Stimulated activated CD4-positive, alpha-beta T cell treated with anti-CD3 and anti-CD28 coated beads, Interleukin-1b, Interleukin-23, amount 100 ng/mL, for 4 hours (primary cell): ENCODE data around the gene UBAP1.
"Not testable (repeated sequence)": the region's sequence is repeated elsewhere in the genome, so short reads cannot be mapped to it uniquely, and the experiment has no call there.

Experiments
- DNase-seq, 2 donors: peaks; one replicate each; pipeline ENCODE4 v3.0.0-alpha.2; 2020; ENCODE audit warnings: low read depth in 2 of 2

Gene UBAP1

DNA sequence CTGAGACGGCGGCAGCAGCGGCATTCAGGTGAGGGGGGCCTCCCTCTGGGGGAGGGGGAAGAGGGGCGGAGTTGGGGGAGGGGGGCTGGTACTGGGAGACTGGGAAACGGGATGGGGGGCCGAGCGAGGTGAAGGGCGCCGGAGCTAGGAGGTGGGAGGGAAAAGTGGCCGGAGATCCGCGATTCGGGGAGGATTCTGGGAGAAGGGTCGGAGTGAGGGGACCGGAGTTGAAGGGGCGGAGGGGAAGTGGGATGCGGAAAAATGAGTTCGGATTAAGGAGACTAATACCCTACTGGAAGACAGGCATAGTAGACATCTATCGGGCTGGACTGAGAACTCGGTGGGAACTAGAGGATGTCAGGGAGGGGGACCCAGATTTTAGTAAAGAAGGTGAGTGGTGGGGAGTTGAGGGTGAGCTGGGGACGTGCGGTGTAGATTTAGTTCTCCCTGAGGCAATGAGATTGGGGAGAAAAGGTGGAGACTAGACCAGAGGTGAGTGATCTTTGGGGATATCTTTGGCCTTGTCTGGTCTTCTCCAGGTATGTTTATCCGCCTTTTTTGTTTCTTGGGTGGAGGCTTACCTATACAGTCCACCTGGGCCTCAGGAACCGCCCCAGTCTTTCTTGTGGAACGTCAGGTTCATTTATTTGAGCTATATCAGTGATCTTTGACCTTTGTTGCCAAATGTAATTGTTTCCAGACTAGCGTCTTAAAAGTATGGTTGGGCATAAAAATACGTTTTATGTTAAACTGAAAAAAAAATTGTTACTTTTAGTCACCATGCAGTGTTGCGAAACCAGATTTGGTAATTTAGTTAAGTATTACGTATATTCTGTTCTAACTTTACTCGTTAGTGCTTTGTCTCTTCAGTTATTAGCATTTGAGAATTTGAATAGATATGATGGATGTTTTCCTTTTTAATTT is 632 bp downstream of the UBAP1 start:
- DNase-seq = no peak

DNA sequence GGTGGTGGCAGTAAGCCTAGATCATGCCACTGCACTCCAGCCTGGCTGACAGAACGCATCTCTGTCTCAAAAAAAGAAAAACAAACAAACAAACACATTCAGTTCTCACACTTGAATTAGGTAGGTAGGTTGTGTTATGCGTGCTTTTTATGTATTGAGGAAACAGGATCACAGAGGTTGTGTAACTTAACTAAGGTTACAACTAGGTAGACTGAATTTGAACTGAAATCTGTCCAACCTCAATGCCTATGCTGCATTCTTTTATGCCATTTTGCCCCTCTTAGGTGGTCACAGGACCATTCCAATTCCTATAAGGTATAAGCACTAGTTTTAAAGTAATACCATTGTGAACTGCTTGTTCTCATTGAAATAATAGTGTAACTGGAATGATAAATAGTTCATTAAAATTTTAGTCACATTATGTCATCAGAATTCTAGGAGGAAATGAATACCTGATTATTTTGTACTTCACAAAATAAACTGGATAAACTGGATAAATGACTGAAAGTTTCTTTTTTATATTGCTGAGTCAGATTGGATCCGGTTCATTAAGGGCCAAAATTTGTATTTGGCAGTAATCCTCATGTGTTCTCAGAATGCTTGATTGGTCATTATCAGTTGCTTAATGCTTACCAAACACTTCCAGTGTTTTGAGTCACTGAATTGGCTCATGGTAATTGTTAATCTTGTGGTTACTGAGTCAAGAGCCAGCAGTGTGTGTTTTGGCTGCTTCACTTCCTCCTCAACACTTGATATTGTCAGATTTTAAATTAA is 7.1 kb downstream of the UBAP1 start:
- DNase-seq = no peak

- DNase-seq = no peak
Measured at GRCh38 chr9:34187891-34188240, 9.0 kb downstream of the UBAP1 start.

- DNase-seq = no peak
Measured at GRCh38 chr9:34190996-34191892, 12.4 kb downstream of the UBAP1 start.

- DNase-seq = no peak
Measured at GRCh38 chr9:34195143-34195542, 16.3 kb downstream of the UBAP1 start.

DNA sequence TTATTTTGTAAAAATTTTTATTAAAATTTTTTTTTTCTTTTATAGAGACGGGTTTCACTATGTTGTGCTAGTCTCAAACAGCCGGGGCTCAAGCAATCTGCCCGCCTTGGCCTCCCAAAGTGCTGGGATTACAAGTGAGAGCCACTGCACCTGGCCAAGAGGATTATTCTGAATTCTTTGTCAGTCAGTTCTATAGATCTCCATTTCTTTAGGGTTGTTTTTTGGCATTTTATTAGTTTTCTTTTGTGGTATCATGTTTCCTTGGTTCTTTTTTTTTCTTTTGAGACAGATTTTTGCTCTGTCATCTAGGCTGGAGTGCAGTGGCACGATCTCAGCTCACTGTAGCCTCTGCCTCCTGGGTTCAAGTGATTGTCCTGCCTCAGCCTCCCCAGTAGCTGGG is 18.4 kb downstream of the UBAP1 start:
- DNase-seq = not testable (repeated sequence)

DNA sequence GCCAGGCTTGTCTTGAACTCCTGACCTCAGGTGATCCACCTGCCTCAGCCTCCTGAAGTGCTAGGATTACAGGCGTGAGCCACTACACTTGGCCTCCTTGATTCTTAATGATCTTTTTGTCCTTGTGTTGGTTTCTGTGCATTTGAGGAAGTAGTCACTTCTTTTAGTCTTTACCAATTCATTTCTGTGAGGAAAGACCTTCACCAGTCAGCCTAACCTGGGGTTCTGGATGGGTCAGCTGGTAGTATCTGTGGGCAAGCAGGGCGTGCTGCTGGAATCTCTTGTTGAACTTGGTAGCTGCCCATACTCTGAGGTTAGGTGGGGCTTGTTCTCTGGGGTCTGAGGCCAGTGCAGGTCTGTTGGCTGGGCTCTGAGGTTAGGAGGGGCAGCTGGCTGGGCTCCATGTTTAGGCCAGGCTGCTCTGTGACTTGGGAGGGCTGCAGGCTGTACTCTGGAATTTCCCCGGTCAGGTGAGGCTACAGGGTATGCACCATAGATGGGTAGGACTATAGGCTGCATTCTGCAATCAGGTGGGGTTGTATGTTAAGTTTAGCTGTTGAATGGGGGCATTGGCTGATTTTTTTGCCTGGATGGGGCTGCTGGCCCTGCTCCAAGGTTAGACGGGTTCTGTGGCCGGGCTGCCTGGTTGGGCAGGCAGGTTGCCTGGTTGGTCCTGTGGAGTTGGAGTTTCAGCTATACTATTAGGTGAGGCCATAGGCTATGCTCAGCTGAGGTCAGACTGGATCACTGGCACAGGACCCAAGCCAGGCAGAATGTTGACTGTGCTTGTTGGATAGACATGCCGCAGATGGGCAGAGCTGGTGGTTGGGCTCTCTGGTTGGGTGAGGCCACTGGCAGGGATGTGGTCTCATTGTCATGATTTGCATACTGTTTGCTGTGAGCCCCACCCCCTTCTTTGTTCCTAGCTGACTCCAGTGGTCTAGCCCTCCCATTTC is 19.2 kb downstream of the UBAP1 start:
- DNase-seq = no peak

GRCh38 chr9:34200092-34200491 is 21.2 kb downstream of the UBAP1 start:
- no peak for DNase-seq

DNA sequence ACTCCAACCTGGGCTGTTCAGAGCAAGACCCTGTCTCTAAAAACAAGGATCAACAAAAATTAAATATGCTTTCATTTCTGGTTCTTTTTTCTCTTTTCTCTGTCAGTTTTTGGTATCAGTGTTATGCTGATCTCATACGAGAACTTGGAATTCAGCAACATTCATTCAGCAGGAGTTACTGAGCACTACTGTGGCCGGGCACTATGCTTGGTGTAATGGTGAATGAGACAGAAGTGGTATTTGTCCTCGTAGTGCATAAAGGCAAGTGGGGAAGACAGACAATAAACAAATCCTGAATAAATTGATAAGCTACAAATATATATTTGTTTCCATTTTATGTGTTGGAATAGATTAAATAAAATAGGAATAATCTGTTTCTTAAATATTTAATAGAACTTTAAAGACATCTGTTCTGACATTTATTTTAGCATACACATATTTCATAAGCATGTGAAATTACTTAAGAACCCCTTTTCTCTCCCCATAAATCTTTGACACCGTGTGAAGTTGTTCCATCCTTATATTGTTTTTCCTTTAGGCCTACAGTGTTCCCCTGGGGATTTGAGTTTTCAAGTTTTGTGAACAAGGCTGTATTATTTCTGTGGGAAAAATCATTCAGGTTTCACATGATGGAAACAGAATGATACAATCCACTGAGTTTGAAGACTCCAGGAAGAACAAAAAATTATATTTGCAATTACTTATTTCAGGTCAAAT is 24.6 kb downstream of the UBAP1 start:
- no peak for DNase-seq

DNA sequence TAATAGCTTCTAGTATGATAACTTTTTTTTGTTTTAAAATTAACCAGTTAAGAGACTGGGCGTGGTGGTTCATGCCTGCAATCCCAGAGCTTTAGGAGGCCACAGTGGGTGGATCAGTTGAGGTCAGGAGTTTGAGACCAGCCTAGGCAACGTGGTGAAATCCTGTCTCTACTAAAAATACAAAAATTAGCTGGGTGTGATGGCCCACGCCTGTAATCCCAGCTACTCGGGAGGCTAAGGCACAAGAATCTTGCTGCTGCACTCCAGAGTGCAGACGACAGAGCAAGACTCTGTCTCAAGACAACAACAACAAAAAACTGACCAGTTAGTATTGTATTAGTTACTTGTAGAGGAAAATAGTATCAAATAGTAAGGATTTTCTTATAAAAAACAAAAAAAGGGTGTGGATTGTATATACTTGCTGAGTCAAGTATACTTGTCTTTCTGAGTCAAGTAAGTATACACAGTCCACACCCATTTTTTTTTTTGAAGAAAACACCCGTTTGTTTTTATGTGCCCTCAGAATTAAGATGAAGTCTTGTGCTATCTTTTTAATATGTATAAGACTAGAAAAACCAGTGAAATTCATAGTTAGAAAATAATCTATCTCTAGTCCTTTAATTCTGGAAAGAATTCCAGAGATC is 25.3 kb downstream of the UBAP1 start:
- no peak for DNase-seq

GRCh38 chr9:34205102-34205501 is 26.3 kb downstream of the UBAP1 start:
- no peak for DNase-seq

DNA sequence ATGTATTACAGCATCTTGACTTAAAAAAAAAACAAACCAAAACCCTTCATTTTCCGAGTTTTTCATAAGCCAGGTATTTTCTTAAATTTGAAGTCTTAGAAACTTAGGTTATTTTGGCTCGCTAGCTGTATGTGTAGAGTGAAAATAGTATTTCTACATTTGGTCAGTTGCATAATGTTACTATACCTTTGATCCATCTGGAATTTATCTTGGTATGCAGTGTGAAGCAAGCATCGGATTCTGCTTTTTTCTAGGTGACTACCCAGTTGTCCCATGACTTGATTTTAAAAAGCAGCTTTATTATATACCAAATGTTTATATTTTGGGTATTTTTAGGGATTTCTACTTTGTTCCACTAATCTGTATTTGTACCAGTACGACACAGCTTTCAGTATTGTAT is 27.7 kb downstream of the UBAP1 start:
- DNase-seq = no peak

GRCh38 chr9:34211395-34211794 is 32.6 kb downstream of the UBAP1 start:
- DNase-seq = no peak

- DNase-seq = not testable (repeated sequence)
Measured at GRCh38 chr9:34214354-34215000, 35.6 kb downstream of the UBAP1 start.

DNA sequence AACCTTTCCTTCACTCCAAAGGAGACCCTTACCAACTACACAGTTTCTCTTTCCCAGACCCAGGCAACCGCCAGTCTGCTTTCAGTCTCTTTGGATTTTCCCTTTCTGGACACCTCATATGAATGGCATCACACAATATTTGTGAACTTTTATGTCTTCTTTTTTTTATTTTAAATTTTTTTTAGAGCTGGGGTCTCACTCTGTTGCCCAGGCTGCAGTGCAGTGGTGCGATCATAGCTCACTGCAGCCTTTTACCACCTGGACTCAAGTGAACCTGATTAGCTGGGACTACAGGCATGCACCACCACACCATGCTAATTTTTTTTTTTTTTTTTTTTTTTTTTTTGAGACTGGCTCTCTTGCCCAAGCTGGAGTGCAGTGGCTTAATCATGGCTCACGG is 37.5 kb downstream of the UBAP1 start:
- DNase-seq = no peak

GRCh38 chr9:34217015-34217414 is 38.2 kb downstream of the UBAP1 start:
- DNase-seq = not testable (repeated sequence)

DNA sequence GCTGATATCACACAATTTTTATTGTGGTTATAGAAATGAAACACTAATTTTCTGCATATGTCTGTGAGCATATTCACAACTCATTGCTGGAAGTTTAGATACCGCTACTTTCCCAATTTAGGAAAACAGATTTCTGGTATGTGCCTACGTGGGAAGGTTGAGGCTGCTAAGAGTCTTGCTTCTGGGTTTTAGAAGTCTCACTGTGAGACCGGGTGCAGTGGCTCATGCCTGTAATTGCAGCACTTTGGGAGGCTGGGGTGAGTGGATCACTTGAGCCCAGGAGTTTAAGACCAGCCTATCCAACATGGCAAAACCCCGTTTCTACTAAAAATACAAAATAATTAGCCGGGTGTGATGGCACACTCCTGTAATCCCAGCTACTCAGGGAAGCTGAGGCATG is 39.6 kb downstream of the UBAP1 start:
- no peak for DNase-seq

DNA sequence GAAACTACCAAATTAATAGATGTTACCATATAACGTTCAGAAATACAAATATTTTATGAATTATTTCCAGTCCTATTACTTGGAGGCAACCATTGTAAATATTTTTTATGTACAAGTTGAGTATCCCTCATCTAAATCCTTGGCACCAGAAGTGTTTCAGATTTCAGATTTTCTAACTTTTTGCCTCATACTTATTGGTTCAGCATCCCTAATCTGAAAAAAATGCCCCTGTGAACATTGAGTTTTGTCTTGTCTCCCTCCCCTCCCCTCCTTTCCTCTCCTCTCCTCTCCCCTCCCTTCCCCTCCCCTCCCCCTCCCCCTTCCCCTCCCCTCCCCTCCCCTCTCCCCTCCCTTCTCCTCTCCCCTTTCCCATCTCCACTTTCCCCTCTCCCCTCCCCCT is 40.6 kb downstream of the UBAP1 start:
- DNase-seq = no peak

DNA sequence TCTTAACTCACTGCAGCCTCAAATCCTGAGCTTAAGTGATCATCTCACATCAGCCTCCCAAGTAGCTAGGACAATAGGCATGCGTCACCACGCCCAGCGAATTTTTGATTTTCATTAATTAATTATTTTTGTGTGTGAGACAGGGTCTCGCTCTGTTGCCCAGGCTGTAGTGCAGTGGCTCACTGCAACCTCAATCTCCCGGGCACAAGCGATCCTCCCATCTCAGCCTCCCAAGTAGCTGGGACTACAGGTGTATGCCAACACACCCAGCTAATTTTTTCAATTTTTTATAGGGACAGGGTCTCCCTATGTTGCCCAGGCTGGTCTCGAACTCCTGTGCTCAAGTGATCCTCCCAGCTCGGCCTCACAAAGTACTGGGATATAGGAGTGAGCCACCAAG is 41.4 kb downstream of the UBAP1 start:
- DNase-seq = no peak
